Fibroblast of skin of left quadriceps (primary cell): ENCODE data around the gene EIF4A3.

Experiments
- DNase-seq, 2 experiments: peaks; one replicate each; pipeline ENCODE4 v3.0.0-alpha.2; 2013; ENCODE audit warnings: low read depth in 2 of 2

EIF4A3 gene

DNA sequence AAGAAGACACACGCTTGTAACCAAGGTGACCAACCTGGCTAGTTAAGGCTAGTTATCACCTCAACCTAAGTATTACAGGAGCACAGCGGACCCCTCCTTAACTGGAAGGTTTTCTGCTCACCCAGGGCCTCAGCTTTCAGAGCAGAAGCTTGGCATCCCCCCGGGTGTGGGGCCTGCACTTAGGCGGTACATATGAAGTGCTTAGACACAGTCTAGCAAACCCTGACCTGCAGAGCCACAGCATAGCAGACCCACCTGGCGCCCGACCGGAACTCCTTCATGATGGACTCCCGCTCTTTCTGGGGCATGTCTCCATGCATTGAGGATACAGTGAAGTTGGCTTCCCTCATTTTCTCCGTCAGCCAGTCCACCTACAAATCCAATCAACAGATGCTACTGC, 9.8 kb downstream of the EIF4A3 start:
- no peak for DNase-seq

- no peak for DNase-seq
Observed at GRCh38 chr17:80133626-80133970, 13.3 kb downstream of the EIF4A3 start.

DNA sequence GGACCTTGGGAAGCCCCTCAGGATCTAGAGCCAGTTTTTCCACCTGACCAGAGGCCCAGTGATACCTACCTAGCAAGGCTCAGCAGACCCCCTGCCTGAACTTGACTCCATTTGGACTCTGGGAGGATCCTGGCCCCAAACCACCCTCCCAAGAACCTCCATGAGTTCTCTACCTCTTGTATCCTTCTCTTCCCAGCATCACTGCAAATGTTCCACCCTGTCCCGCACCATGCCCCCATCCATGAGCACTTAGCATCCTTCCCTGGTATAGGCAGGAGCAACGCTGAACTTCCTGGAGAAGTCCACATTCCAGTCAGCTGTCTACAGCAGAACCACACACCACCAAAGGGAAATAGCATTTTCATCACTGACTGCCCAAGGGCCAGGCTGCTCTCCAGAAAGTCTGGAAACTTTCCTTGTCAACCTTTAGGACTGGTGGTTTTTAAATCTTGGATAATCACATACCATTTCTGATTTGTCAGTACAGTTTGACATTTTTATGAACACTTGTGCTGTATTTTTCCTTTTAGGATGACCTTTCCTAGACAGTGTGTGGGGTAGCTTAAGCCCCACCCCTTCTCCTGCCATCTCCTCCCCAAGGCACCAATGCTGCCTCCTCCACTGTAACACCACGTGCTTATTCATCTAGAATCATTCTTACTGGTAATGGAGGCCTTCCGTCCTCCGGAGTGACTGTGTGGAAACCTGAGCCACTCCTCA, 13.9 kb downstream of the EIF4A3 start:
- no peak for DNase-seq

DNA sequence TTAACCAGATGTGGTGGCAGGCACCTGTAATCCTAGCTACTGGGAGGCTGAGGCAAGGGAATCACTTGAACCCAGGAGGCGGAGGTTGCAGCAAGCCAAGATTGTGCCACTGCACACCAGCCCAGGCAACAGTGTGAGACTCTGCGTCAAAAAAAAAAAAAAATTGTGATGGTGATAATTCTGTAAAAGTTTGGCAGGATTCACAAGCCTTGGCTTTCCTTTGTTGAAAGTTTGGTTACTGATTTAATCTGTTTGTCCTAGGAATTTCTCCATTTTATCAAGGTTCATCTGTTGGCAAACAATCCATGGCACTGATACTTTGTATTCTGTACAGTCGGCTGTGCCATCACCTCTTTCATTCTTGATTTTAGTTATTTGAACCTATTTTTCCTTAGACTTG, 15.9 kb downstream of the EIF4A3 start:
- no peak for DNase-seq

DNA sequence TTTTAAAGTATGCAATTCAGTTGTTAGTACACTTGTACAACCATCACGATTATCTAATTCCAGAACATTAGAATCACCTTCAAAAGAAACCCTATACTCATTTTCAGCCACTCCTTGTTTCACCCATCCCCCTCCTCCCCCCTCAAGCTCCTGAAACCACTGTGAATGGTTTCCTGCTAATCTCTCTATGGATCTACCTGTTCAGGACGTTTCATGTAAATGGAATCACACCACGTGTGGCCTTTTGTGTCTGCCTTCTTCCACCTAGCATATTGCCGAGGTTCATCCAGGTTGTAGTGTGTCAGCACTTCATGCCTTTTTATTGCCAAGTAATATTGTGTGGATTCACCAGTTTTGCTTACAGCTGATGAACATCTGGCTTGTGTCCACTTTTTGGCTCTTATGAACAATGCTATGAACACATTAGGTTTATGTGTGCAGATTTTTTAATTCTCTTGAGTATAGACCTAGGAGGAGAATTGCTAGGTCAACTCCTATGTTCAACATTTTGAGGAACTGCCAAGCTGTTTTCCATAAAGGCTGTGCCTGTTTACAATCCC, 17.8 kb downstream of the EIF4A3 start:
- no peak for DNase-seq

- DNase-seq: no peak
Observed at GRCh38 chr17:80126449-80126715, 20.5 kb downstream of the EIF4A3 start.

DNA sequence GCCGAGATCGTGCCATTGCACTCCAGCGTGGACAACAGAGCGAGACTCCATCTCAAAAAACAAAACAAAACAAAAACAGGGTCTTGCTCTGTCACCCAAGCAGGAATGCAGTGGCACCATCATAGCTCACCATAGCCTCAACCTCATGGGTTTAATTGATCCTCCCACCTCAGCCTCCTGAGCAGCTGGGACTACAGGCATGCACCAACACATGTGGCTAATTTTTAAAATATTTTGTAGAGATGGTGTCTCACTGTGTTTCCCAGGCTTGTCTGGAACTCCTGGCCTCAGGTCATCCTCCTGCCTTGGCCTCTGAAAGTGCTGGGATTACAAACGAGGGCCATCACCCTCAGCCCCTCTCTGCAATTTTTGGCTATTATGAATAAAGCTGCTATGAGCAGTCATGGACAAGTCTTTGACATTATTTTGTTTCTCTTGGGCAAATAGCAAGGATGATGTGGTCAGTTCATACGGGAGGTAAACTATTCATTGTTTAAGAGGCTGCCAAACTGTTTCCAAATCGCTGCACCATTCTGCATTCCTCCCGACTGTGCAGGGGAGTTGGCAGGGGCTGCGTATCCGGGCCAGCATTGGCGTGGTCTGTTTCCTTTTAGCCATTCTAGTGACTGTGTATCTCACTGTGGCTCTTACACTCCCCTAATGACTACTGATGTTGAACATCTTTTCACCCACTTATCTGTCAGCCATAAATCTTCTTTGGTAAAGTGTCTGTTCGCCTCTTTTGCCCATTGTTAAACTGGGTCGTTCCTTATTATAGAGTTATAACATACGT, 21.1 kb downstream of the EIF4A3 start:
- DNase-seq: peak; percentile 21 to 36

GRCh38 chr17:80124351-80124981, 22.5 kb downstream of the EIF4A3 start:
- no peak for DNase-seq

GRCh38 chr17:80123791-80124190, 23.1 kb downstream of the EIF4A3 start:
- DNase-seq: no peak

DNA sequence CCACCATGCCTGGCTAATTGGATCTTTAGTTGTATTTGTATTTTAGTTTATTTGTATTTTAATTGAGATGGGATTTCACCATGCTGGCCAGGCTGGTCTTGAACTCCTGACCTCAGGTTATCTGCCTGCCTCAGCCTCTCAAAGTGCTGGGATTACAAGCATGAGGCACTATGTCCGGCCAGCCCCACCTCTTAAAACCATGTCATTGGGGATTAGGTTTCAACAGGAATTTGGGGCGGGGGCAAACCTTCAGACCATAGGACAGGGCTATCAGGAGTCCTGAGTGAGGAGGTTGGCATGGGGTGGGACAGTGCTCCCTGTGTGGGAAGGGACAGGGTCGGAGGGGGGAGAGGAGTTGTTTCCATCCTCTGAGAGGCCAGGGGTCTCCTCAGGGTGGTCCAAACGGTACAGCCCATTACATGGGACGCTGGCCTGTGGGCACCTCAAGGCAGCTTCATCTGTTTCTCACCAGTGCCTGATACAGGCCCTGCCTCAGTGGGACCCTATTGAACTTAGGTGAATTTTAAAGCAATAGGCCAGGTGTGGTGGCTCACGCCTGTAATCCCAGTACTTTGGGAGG, 23.9 kb downstream of the EIF4A3 start:
- no peak for DNase-seq

GRCh38 chr17:80122026-80122575, 24.8 kb downstream of the EIF4A3 start:
- no peak for DNase-seq

DNA sequence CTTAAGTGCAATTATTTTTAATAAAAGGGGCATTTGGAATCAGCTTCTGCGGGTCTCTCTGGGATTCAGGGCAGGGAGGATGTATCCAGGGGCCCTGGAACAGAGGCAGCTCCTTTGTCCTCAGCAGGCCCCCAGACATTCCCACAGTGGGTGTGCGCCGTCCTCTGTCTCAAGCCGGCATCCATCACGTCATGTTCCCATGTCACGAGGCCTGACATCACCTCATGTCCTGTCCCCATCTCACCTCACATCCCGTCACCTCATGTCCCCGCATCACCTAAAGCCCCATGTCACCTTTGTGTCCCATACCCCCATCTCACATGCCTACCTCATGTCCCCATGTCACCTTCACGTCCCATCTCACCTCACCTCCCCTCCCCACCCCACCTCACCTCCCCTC, 27.1 kb downstream of the EIF4A3 start:
- no peak for DNase-seq

GRCh38 chr17:80119271-80119791, 27.6 kb downstream of the EIF4A3 start:
- no peak for DNase-seq

DNA sequence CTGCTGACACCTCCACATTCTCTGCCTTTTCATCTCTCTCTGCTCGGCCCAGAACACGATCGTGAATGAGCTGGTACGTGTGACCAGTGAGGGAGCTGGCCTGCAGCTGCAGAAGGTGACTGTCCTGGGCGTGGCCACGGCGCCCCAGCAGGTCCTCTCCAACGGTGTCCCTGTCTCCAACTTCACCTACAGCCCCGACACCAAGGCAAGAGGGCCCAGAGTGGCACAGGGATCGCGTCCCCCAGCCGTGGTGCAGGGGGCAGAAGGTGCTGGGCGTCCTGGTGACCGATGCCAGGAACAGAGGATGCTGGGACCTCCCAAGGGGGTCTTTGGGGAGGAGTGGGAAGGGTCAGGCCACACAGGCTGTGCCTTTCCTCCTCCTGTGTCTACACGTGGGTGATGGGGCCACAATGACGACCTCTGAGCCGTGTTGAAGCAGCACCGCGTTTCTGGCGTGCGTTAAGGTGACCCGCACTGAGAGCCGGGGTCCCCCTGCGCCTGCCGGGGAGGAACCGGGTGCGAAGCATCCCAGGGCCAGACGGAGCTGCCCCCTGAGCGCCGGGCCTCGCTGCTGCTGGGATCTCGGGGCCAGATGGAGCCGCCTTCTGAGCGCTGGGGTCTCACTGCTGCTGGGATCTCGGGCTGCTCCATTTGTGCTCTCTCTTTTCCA, 28.2 kb downstream of the EIF4A3 start:
- DNase-seq: no peak

GRCh38 chr17:80117491-80118401, 29.2 kb downstream of the EIF4A3 start:
- no peak for DNase-seq

GRCh38 chr17:80116921-80117380, 30.0 kb downstream of the EIF4A3 start:
- no peak for DNase-seq

DNA sequence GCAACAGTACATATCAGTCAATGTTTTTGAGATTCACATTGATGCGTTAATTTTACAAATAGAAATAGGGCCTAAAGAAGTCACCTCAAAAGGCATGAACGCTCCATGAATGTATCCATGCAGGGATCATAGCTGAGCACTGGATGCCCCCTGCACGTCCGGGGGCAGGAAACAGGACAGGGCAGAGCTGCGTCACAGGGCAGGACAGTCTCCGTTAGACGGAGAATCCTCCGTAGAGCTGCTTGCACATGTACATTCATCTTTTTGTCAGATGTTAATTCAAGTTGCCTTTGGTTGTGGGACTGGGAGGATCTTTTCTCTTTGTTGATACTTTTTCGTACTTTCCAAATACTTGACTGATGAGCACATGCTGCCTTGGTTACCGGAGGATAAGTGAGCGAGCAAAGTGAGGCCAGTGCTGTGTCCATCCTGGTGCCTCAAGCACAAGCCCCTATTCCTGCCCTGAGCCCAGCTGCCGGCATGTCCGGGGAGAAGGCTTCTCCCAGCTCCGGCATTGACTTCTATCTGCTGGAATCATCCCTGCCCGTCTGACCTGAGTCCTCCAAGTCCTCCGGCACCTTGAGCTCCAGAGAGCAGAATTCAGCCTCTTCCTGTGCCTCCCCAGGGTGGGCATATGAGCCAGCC, 30.5 kb downstream of the EIF4A3 start:
- DNase-seq: no peak

GRCh38 chr17:80115159-80115558, 31.8 kb downstream of the EIF4A3 start:
- DNase-seq: no peak

- no peak for DNase-seq
Observed at GRCh38 chr17:80114758-80115157, 32.2 kb downstream of the EIF4A3 start.

GRCh38 chr17:80113033-80113484, 33.9 kb downstream of the EIF4A3 start:
- DNase-seq: no peak
